HG03558 (cell line): ENCODE data around the gene PHIP.

Experiments used
- ATAC-seq: cut with Tn5 transposase; IDR thresholded peaks from one replicate; pipeline ENCODE4 v1.9.1; 2021; ENCODE audit warnings: moderate number of reproducible peaks; ENCODE audit not compliant: unreplicated experiment; ENCODE audit errors: extremely low read depth

PHIP gene

DNA sequence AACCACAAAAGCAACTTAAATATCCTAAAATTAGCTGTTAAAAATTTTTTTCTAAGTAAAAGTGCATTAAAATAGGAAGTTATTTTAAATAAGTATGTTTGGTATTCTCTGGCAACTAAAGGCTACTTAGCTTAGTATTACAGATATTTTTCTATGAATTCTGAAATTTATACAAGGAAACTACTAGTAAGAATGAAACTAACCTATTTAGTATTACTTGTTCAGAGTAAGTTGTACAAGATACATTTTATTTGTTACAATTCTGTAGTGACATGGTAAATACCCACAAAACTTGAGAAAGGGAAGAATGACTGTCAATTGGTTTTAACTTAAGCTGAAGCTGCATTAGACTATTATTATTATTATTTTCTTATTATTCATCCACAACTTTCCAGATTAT, 6.5 kb downstream of the PHIP start:
- ATAC-seq = no peak

DNA sequence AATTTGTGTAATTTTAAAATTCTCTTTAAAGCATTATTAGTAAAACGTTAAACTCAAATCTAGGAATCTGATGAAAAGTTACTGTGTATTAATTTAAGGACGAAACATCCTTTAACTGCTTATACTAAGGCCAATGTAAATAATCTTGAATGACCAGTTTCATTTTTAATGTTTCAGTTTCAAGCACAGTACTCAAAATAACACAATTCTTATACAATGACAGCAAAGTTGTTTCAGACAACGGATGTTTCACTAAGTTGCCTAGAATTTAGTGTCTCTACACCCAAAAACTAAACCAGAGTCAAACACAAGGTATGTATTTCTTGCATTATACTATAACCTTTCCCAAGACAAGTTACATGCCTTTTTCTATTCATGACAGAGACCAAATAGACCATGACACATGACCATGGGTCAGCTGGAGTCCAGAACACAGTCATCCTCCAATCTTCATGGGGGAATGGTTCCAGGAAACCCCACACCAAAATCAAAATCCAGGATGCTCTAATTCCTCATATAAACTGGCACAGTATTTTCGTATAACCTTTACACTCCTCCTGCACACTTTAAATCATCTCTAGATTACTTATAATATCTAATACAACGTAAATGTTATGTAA, 7.7 kb downstream of the PHIP start:
- peak; percentile 67 for ATAC-seq

DNA sequence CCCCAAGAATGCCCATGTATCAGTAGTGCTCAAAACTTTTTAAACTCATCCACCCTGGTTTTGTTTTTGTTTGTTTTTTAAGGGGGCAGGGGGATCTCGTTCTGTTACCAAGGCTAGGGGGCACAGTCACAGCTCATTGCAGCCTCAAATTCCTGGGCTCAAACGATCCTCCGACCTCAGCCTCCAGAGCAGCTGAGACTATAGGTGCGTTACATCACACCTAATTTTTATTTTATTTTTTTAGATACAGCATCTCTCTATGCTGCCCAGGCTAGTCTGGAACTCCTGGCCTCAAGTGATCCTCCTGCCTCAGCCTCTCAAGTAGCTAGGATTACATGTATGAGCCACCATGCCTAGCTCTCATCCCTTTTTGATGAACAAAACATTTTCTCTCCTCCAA, 11.2 kb downstream of the PHIP start:
- ATAC-seq = no peak

DNA sequence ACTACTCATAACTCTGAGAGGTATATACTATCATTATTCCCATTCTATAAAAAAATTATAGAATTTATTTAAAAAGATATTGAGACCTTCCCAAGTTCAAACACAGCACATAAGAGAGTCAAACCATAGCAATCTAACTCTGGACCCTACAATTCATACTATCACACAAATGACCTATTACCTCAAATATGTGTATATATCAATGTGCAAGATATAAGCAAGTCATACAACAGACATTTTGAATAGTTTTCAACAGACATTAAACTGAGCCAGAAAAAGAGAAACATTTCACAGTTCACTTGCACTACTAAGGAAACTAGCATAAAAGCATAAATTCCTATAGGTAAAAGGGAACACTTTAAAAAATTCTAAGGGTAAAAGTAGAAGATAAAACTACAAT, 11.7 kb downstream of the PHIP start:
- no peak for ATAC-seq

DNA sequence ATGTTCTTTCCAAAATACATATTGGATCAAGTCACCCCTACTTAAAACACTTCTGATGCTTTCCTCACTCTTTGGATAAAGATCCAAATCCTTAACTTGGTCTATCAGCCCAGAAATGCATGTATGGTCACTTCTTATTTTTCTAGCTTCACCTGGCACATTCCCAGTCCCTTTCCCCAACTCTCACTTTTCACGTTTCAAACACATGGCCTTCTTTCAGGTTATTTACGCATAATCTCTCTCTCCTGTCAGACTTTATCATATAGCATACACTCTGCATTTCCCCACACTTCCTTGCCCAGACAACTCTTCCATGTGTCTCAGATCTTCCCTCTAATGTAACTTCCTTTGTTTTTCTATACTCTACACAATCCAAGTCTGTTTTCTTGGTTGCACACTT, 12.8 kb downstream of the PHIP start:
- no peak for ATAC-seq

DNA sequence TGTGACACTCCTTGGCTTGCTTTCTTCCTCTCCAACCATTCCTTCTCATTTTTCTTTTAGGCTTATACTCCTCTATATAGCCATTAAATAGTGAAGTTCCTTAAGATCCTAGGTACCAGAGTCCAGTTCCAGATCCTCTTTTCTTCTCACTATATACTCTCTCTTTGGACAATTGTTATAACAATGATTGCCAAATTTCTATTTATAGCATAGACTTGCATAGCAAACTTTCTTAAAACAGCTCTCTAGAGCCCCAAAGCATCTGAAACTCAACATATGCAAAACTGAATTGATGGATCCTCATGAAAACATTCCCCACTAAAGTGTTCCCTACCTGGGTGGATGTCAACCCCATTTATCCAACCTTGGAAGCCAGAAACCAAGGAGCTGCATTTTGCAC, 13.4 kb downstream of the PHIP start:
- no peak for ATAC-seq

DNA sequence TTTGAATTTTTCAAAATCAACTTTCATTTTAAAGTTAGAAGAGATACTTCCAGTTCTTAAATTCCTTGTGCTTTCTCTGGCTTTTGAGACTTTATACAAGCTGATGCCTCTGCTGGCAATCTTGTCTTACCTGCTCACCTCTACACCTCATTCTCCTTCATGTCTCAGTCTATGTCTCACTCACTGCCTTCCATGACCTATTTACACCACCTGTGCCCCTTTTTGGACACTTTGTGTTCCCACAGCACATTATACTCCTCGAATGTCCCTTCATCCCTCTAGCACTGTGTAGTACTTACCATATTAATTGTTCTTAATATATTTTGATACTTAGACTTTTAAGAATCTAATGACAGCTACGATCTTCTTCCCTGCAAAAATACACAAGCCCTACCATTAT, 15.3 kb downstream of the PHIP start:
- ATAC-seq = no peak

DNA sequence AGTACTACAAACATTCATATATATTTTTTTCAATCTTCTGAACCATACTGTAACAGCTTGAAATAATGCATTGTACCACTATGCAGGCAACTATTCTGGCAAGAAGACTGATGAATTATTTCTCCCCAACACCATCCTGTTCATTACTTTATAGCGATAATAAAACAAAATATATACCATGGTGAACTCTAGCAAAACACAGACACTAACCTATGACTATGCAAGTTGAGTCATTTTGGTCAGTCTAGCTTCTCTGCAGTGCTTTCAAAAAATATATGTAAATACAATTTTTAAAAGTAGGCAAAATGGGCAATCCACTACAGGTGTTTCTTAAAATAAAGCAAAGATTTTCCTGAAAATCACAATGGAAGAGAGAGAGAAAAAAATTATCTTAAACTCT, 20.3 kb downstream of the PHIP start:
- no peak for ATAC-seq

DNA sequence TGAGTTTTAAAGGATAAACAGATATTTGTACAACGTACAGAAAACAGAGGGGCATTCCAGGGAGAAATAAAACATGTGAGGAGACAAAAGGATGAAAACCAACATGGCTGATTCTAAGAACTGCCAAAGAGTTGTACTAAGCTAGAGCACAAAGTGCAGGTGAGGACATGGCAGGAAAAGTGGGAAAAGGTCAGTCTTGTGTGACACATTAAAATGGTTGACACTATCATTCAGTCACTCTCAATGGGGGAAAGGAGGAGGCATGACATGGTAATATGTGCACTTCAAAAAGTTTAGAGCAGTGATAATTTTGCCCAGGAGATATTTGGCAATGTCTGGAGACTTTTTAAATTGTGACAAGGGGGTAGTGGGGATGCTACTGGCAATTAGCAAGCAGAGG, 21.8 kb downstream of the PHIP start:
- no peak for ATAC-seq

DNA sequence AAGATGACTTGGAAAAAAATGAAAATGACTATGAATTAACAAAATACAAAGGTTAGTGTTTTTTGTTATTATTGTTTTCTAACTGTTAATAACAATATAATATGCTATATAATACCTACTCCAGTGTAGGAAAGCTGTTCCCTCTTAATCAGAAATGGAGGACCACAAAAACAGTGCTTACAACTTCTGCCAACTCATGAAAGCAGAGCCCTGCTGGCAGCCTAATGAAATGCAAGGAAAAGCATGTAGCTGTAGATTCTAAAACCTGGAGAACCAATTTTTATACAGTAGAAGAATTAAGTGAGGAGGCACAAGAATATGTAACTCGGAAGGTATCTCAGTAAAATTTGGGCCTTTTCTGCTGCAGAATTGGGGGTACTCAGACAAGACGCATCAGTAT, 29.4 kb downstream of the PHIP start:
- ATAC-seq = no peak

DNA sequence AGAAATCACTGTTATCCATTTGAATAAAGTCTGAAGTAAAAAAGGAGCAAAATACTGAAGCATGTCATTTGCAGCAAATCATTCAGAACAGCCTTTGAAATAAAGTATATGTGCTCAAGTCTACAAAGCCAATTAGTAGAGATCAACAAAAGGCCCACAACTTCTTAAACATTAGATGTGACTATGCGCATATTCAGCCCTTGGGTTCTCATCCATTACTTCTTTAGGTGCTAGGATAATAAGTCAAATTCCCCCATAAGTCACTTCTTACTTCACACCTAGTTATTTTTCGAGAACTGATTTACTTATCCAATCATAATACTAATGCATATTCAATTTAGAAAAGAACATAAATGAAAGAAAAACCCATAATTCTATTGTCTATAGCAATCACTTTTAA, 31.0 kb downstream of the PHIP start:
- no peak for ATAC-seq

DNA sequence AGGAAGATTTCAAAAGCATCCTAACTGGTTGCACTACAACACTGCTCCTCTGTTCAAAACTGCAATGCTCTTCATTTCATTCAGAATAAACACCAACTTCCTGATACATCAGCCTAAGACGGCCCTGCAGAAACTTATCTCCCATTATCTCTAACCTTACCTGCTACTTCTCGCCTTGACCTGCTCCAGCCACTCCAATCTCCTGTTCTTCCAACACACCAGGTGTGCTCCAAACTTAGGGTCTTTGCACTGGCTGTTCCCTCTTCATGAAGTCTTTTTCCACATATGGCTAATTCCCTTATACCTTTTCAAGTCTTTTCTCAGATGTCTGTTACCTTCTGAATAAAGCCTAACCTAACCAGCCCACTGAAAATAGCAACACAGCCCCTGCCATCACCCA, 32.1 kb downstream of the PHIP start:
- ATAC-seq = no peak

DNA sequence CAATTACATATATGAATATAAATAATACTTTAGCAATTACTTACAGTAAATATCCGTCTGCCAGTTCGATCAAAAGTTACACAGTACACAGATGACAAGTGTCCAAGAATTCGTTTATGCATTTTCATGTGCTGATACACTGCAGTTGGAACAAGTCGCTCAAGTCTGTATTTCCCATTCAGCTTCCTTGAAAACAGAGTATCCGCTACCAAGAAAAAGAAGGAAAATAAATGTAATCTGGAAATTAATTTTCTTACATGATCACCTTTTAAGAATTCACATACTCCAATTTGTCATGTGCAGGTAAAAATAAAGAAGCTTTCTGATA, 35.3 kb downstream of the PHIP start:
- no peak for ATAC-seq

DNA sequence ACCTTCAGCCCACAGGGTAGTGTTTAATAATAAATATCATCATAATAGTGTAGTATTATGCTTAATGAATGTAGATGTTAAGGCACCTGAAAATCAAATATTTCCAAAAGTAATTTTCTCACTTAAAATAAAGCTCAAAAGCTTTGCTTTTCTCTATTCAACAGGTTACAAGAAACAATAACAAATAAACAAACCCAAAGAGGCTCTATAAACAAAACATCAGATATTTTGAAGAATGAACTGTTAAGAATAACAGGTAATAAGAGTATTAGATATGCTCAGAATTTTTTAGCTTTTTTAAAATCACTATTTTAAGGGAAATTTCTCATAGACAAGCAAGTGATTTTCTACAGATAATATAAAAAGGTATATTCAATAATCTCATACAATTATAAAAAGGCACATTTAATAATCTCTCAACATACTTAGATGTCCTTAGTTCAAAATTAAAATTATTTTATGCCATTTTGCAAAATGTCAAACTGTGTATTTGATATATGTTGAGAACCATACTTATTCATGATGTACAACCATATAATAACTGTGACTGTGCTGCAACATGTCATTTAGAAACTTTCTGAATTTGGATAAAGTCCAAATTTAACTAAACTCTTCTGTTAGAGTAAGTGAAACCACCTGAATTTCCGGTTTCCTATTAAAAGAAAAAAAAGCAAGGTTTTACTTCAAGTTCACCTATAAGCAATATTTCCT, 35.8 kb downstream of the PHIP start:
- peak; percentile 55 for ATAC-seq

DNA sequence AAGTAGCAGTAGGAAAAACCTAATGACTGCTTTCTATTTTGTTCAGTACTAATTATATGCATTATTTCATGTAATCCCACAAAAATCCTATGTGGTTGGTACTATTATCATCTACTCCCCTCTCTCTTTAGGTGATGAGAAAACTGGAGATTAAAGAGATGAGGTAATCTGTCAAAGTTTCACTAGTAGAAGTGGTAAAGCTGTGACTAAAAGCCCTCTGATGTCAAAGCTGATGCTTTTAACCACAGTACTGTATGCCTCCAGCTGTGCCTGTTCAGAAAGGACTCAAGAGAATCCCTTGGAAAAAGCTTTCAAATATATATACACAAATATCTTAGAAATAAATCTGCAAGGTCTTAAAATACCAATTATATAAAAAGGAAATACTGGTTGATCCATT, 38.0 kb downstream of the PHIP start:
- ATAC-seq = peak; percentile 67

DNA sequence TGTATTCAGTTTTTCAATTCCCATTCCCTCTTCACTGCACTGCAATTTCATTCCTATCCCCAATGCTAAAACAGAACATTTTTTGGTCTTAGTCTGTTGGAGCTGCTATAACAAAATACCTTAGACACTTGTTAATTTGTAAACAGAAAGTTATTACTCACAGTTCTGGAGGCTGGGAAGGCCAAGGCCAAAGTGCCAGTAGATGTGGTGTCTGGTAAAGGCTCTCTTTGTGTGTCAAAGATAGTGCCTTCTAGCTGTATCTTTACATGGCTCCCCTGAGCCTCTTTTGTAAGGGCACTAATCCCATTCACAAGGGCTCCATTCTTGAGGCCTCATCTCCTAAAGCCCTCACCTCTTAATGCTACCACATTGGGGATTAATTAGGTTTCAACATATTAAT, 40.0 kb downstream of the PHIP start:
- no peak for ATAC-seq

DNA sequence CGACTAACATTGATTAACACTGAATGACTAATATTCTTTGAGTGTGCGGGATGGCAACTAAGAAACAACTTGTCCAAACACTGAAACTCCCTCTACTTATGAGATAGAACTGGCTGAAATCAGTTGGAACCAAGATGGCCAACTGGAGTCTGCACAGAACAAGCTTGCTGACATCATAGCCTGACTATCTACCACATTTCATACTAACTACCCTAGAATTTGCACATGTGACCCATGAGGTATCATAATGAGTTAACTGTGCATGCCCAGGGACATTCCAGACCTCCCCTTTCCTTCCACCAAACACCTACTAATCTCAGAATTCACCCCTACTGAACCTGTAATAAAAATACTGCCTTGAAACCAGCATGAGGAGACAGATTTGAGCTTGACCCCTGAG, 43.2 kb downstream of the PHIP start:
- no peak for ATAC-seq

DNA sequence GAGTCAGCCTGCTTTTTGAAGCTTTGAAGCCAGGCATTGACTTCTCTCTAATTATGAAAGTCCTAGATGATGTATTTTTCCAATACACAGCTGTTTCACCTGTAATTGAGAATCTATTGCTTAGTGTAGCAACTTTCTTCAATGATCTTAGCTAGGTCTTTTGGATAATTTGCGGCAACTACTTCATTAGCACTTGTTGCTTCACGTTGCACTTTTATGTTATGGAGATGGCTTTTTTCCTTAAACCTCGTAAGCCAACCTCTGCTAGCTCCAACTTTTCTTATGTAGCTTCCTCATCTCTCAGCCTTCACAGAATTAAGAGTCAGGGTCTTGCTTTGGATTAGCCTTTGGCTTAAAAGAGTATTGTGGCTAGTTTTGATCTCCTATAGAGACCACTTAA, 44.8 kb downstream of the PHIP start:
- ATAC-seq = no peak

DNA sequence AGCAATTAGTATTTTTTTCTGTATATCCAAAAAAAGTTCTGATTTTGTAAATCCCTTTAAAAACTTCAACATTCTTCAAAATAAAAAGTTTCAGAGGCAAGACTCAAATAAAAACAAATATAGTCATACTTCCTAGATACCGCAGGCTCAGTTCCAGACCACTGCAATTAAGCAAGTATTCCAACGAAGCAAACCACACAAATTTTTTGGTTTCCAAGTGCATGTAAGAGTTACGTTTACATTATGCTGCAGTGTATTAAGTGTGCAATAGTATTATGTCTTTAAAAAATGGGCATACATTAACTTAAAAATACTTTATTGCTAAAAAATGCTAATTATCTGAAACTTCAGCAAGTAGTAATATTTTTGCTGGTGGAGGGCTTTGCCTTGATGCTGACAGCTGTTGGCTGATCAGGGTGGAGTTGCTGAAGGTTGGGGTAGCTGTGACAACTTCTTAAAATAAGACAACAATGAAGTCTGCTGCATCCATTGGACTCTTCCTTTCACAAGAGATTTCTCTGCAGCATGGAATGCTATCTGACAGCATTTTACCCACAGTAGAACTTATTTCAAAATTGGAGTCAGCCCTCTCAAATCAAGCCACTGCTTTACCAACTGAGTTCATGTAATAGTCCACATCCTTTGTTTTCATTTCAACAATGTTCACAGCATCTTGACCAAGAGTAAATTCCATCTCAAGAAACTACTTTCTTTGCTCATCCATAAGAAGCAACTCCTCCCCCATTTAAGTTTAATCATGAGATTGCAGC, 46.0 kb downstream of the PHIP start:
- no peak for ATAC-seq

DNA sequence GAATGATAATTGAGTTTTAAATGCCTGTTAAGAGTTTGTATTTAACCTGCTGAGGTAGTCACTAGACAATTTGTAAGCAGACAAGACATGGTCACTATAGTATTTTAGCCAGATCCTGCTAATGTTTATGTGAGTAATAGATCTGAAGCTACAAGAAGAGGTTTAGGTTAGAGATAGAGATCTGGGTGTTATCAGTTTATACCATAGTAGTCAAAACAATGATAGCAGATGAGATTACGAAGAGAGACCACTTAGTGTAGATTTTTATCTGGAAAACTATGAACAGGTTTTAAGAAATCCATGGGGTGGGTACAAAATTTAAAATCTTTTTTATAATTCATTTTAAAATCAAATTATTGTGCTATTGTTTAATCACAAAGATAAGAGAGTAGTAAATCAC, 47.5 kb downstream of the PHIP start:
- ATAC-seq = no peak

DNA sequence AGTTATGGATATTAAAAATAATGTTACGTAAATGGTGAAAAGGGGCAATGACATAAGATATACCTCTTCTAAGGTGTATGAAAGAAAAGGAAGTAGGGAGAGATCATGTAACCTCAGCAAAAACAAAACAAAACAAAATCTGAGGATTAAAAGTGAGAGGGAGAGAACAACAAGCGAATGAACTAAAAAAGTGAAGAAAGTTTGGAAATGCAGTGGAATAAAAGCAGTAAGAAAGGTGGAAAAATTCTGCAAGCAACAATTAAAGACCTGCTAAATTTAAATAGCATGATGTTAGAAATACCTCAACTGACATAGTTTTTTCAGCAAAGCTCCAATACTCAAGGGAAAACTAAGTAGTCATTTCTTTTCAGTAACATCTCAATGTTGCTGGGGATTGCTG, 48.0 kb downstream of the PHIP start:
- no peak for ATAC-seq
